Activated naive CD8-positive, alpha-beta T cell treated with anti-CD3 and anti-CD28 coated beads for 36 hours (primary cell): ENCODE results near the gene SIK2. TPM values are rescaled to one million over a fixed set of nuclear protein-coding genes. Genes with fewer than 3 reads are reported as not detected.

Experiments
- DNase-seq: peaks from one replicate; pipeline ENCODE4 v3.0.0; 2021
- H3K27ac Mint-ChIP-seq: one replicate; pipeline ENCODE4 v1.8.0; 2022; ENCODE audit warnings: mild to moderate bottlenecking, moderate library complexity, mixed read lengths
- H3K27me3 Mint-ChIP-seq: one replicate; pipeline ENCODE4 v1.8.0; 2022; ENCODE audit warnings: mild to moderate bottlenecking, mixed read lengths
- H3K36me3 Mint-ChIP-seq: one replicate; pipeline ENCODE4 v1.8.0; 2021; ENCODE audit warnings: mild to moderate bottlenecking, mixed read lengths
- H3K4me1 Mint-ChIP-seq: one replicate; pipeline ENCODE4 v1.8.0; 2021; ENCODE audit warnings: mixed read lengths
- H3K4me3 Mint-ChIP-seq: one replicate; pipeline ENCODE4 v1.8.0; 2022; ENCODE audit warnings: mild to moderate bottlenecking, moderate library complexity, mixed read lengths
- H3K9me3 Mint-ChIP-seq: one replicate; pipeline ENCODE4 v1.8.0; 2022; ENCODE audit warnings: mixed read lengths
- total RNA-seq, 2 experiments: library from RNA; stranded (reverse); gene quantifications; one replicate each; pipeline ENCODE4 v1.2.3, GENCODE V29; 2021

The SIK2 gene
- total RNA-seq, 2 experiments from 2014 or later: 5.2 to 8.2 TPM

GRCh38 chr11:111680486-111681175, 78.4 kb downstream of the SIK2 start:
- no peak overlapping the region for H3K4me3 Mint-ChIP-seq
- H3K9me3 Mint-ChIP-seq: no peaks in the 10 kb centered on the region
- no peak overlapping the region for H3K27ac Mint-ChIP-seq
- DNase-seq: no peak
- H3K36me3 Mint-ChIP-seq: peaks cover 8% of the 10 kb centered on the region
- H3K4me1 Mint-ChIP-seq: peaks cover 1% of the 10 kb centered on the region
- H3K27me3 Mint-ChIP-seq: no peaks in the 10 kb centered on the region

GRCh38 chr11:111683806-111684205, 81.6 kb downstream of the SIK2 start:
- Mint-ChIP-seq H3K4me1 (peaks cover 1% of the 10 kb centered on the region), H3K27ac (no peak overlapping the region), H3K9me3 (no peaks in the 10 kb centered on the region), H3K36me3 (peaks cover 5% of the 10 kb centered on the region), H3K27me3 (no peaks in the 10 kb centered on the region), H3K4me3 (no peak overlapping the region)
- DNase-seq: no peak

GRCh38 chr11:111684251-111684650, 82.0 kb downstream of the SIK2 start:
- no peak for DNase-seq
- H3K27me3 Mint-ChIP-seq: no peaks in the 10 kb centered on the region
- no peak overlapping the region for H3K4me3 Mint-ChIP-seq
- H3K27ac Mint-ChIP-seq: no peak overlapping the region
- H3K4me1 Mint-ChIP-seq: peaks cover 1% of the 10 kb centered on the region
- H3K36me3 Mint-ChIP-seq: peaks cover 9% of the 10 kb centered on the region
- no peaks in the 10 kb centered on the region for H3K9me3 Mint-ChIP-seq

- no peak for DNase-seq
- H3K27me3 Mint-ChIP-seq: no peaks in the 10 kb centered on the region
Measured at GRCh38 chr11:111688013-111688412, 85.8 kb downstream of the SIK2 start.

GRCh38 chr11:111691176-111691575, 88.9 kb downstream of the SIK2 start:
- no peaks in the 10 kb centered on the region for H3K4me1 Mint-ChIP-seq
- H3K4me3 Mint-ChIP-seq: no peak overlapping the region
- no peaks in the 10 kb centered on the region for H3K9me3 Mint-ChIP-seq
- H3K27me3 Mint-ChIP-seq: no peaks in the 10 kb centered on the region
- no peak for DNase-seq
- H3K36me3 Mint-ChIP-seq: peaks cover 20% of the 10 kb centered on the region
- no peak overlapping the region for H3K27ac Mint-ChIP-seq

More at GRCh38 chr11:111688013-111688412, 85.8 kb downstream of the SIK2 start:
- Mint-ChIP-seq H3K4me3 (no peak overlapping the region), H3K9me3 (no peaks in the 10 kb centered on the region), H3K27ac (no peak overlapping the region), H3K4me1 (no peaks in the 10 kb centered on the region), H3K36me3 (peaks cover 18% of the 10 kb centered on the region)

- no peak overlapping the region for H3K27ac Mint-ChIP-seq
- H3K4me1 Mint-ChIP-seq: no peaks in the 10 kb centered on the region
- DNase-seq: no peak
- no peaks in the 10 kb centered on the region for H3K27me3 Mint-ChIP-seq
- peaks cover 20% of the 10 kb centered on the region for H3K36me3 Mint-ChIP-seq
- no peaks in the 10 kb centered on the region for H3K9me3 Mint-ChIP-seq
- H3K4me3 Mint-ChIP-seq: no peak overlapping the region
Measured at GRCh38 chr11:111691741-111692140, 89.5 kb downstream of the SIK2 start.

GRCh38 chr11:111693224-111693937, 91.1 kb downstream of the SIK2 start:
- Mint-ChIP-seq H3K4me3 (no peak overlapping the region), H3K27me3 (no peaks in the 10 kb centered on the region), H3K4me1 (no peaks in the 10 kb centered on the region), H3K9me3 (no peaks in the 10 kb centered on the region), H3K36me3 (peaks cover 17% of the 10 kb centered on the region), H3K27ac (no peak overlapping the region)
- no peak for DNase-seq

GRCh38 chr11:111694851-111695250, 92.6 kb downstream of the SIK2 start:
- no peaks in the 10 kb centered on the region for H3K9me3 Mint-ChIP-seq
- no peaks in the 10 kb centered on the region for H3K27me3 Mint-ChIP-seq
- no peak for DNase-seq
- H3K27ac Mint-ChIP-seq: no peak overlapping the region
- peaks cover 12% of the 10 kb centered on the region for H3K36me3 Mint-ChIP-seq
- H3K4me3 Mint-ChIP-seq: no peak overlapping the region
- H3K4me1 Mint-ChIP-seq: peaks cover 3% of the 10 kb centered on the region

GRCh38 chr11:111696556-111696955, 94.3 kb downstream of the SIK2 start:
- Mint-ChIP-seq H3K36me3 (peaks cover 7% of the 10 kb centered on the region), H3K4me1 (peaks cover 3% of the 10 kb centered on the region), H3K4me3 (no peak overlapping the region), H3K9me3 (no peaks in the 10 kb centered on the region), H3K27ac (no peak overlapping the region), H3K27me3 (no peaks in the 10 kb centered on the region)
- no peak for DNase-seq

- H3K4me1 Mint-ChIP-seq: peaks cover 3% of the 10 kb centered on the region
- H3K36me3 Mint-ChIP-seq: peaks cover 4% of the 10 kb centered on the region
Measured at GRCh38 chr11:111697933-111698371, 95.7 kb downstream of the SIK2 start.

GRCh38 chr11:111698852-111699559, 96.8 kb downstream of the SIK2 start:
- Mint-ChIP-seq H3K36me3 (peaks cover 4% of the 10 kb centered on the region), H3K4me3 (no peak overlapping the region), H3K4me1 (peaks cover 3% of the 10 kb centered on the region), H3K27me3 (no peaks in the 10 kb centered on the region), H3K27ac (no peak overlapping the region), H3K9me3 (no peaks in the 10 kb centered on the region)
- DNase-seq: no peak

More at GRCh38 chr11:111697933-111698371, 95.7 kb downstream of the SIK2 start:
- H3K9me3 Mint-ChIP-seq: no peaks in the 10 kb centered on the region
- no peak overlapping the region for H3K4me3 Mint-ChIP-seq
- no peaks in the 10 kb centered on the region for H3K27me3 Mint-ChIP-seq
- no peak for DNase-seq
- no peak overlapping the region for H3K27ac Mint-ChIP-seq

- Mint-ChIP-seq H3K27me3 (no peaks in the 10 kb centered on the region), H3K27ac (no peak overlapping the region), H3K4me3 (no peak overlapping the region), H3K9me3 (no peaks in the 10 kb centered on the region), H3K36me3 (peaks cover 5% of the 10 kb centered on the region), H3K4me1 (peaks cover 3% of the 10 kb centered on the region)
- DNase-seq: no peak
Measured at GRCh38 chr11:111699579-111700156, 97.4 kb downstream of the SIK2 start.

GRCh38 chr11:111700162-111700561, 97.9 kb downstream of the SIK2 start:
- Mint-ChIP-seq H3K4me1 (peaks cover 3% of the 10 kb centered on the region), H3K9me3 (no peaks in the 10 kb centered on the region), H3K4me3 (no peak overlapping the region), H3K27ac (no peak overlapping the region), H3K27me3 (no peaks in the 10 kb centered on the region), H3K36me3 (peaks cover 6% of the 10 kb centered on the region)
- no peak for DNase-seq

- Mint-ChIP-seq H3K4me3 (no peak overlapping the region), H3K4me1 (peaks cover 3% of the 10 kb centered on the region), H3K27ac (no peak overlapping the region), H3K27me3 (no peaks in the 10 kb centered on the region), H3K9me3 (no peaks in the 10 kb centered on the region), H3K36me3 (peaks cover 8% of the 10 kb centered on the region)
- no peak for DNase-seq
Measured at GRCh38 chr11:111702623-111703022, 100.4 kb downstream of the SIK2 start.

GRCh38 chr11:111703576-111703975, 101.3 kb downstream of the SIK2 start:
- Mint-ChIP-seq H3K9me3 (no peaks in the 10 kb centered on the region), H3K36me3 (peaks cover 8% of the 10 kb centered on the region), H3K4me1 (peaks cover 3% of the 10 kb centered on the region), H3K27me3 (no peaks in the 10 kb centered on the region), H3K4me3 (no peak overlapping the region), H3K27ac (no peak overlapping the region)
- DNase-seq: no peak
